Pancreas (tissue), 10 donors: ENCODE measurements around the gene ADAMTS6. TPM values are rescaled to one million over a fixed set of nuclear protein-coding genes. Genes with fewer than 3 reads are reported as not detected.

ENCODE experiments used
- ATAC-seq, 4 donors: fragments of 200-7000 bp; cut with Tn5 transposase; one replicate each; pipeline versions ENCODE4 v1.8.0 to v1.9.1; 2020; ENCODE audit warnings: mild to moderate bottlenecking in 4 of 4, moderate library complexity in 4 of 4
- DNase-seq, 6 donors: peaks; one replicate each; pipeline ENCODE4 v3.0.0-alpha.2; 2020
- FAIRE-seq: peaks from 2 replicates; lab custom pipeline; 2012; peaks lifted over from hg19 to GRCh38; lab: Jason Lieb, UNC
- H3K27ac ChIP-seq, 4 donors: fragments of 200-600 bp; sonication (generic); 1 replicate in 3 of 4; 2 replicates in 1 of 4; pipeline versions ENCODE4 v1.5.0 to v1.8.0; 2020
- H3K27me3 ChIP-seq, 4 donors: fragments of 200-600 bp; one replicate each; pipeline ENCODE4 v1.8.0; 2021
- H3K36me3 ChIP-seq, 3 donors: fragments of 200-600 bp; sonication (generic) in 1 of 3; one replicate each; pipeline versions ENCODE4 v1.5.0 to v1.8.0; 2020 to 2021
- H3K4me1 ChIP-seq, 3 donors: fragments of 200-600 bp; one replicate each; pipeline ENCODE4 v1.8.0; 2021
- H3K4me3 ChIP-seq, 4 donors: fragments of 200-600 bp; sonication (generic) in 2 of 4; one replicate each; pipeline versions ENCODE4 v1.5.0 to v1.8.0; 2020 to 2021
- H3K9me3 ChIP-seq, 4 donors: fragments of 200-600 bp; one replicate each; pipeline ENCODE4 v1.8.0; 2021
- WGBS, 2 donors: extraction: QIAGEN DNeasy Blood & Tissue Kit; methylation state at CpG; one replicate each; pipeline ENCODE4 v1.1.7; 2013; 5-methylcytosine and 5-hydroxymethylcytosine counted together
- intact Hi-C, 3 donors: fragments of 100-400 bp; cut with DNase I; formaldehyde crosslinking; loops; one replicate each; pipeline versions ENCODE4 v1.11.1 to v1.14.2; 2022
- polyA plus RNA-seq, 2 donors: library from polyadenylated mRNA; stranded (reverse); fragments of 200-250 nt; gene quantifications; one replicate each; pipeline ENCODE4 v1.2.3, GENCODE V29; 2013
- total RNA-seq, 6 donors: library from RNA; stranded (reverse); fragmentation: NEBNext Ultra II Directional in 4 of 6; extraction: Animal tissue kit (Norgen Biotek cat#: 25700) in 4 of 6; gene quantifications; one replicate each; pipeline versions ENCODE4 v1.2.1 to v1.2.4, GENCODE V29; 2021 to 2023
- TF ChIP-seq, protein P1 (sequence below), 4 donors: fragments of 200-600 bp; sonication (generic) in 3 of 4; IDR thresholded peaks; one replicate each; pipeline versions ENCODE4 v1.5.0 to v1.8.0; 2021; ENCODE audit warnings: antibody characterized with exemption in 4 of 4
- donor health status: healthy with polysubstance abuse.
- donor health status: DM: no; HTN: no; CAD: no; lungs with moderate emphysema.
- donor health status: DM: no; HTN: no; CAD: no.
- donor health status: control.
- donor health status: control.
- donor health status: Bipolar disorder and iron deficiency.
- donor health status: DM: yes; HTN: yes; CAD: no.
- donor health status: DM: no; HTN: no; CAD: no.
- donor health status: DM: no; HTN: no; CAD: no.
- donor health status: DM: yes; HTN: yes; CAD: no.

The ADAMTS6 gene
- total and polyA plus RNA-seq, 8 donors, result 0.14 to 0.70 (median 0.30) TPM

DNA sequence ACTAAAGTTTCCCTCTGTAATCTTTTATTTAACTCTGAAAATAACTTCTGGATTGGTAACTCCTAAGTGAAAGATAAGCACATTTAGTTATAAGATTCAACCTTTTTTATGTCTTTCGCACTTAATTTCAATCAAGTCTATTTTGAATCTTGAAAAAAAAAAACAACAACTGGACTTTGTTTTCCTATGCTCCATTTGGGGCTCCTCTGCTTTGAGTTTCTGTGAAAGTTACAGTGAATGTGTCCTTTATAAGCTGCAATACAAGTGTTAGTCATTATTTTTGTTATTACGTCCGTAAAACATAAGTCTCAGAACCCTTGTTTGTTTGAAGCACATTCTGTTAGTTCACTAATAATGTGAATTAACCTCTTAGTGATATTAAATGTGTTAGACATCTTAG is 276.8 kb downstream of the ADAMTS6 start:
- TF ChIP-seq, protein P1, sequence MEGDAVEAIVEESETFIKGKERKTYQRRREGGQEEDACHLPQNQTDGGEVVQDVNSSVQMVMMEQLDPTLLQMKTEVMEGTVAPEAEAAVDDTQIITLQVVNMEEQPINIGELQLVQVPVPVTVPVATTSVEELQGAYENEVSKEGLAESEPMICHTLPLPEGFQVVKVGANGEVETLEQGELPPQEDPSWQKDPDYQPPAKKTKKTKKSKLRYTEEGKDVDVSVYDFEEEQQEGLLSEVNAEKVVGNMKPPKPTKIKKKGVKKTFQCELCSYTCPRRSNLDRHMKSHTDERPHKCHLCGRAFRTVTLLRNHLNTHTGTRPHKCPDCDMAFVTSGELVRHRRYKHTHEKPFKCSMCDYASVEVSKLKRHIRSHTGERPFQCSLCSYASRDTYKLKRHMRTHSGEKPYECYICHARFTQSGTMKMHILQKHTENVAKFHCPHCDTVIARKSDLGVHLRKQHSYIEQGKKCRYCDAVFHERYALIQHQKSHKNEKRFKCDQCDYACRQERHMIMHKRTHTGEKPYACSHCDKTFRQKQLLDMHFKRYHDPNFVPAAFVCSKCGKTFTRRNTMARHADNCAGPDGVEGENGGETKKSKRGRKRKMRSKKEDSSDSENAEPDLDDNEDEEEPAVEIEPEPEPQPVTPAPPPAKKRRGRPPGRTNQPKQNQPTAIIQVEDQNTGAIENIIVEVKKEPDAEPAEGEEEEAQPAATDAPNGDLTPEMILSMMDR (IDR thresholded peaks at IDR 0.05), result no peak
- Histone ChIP-seq H3K27ac (no peak overlapping the region), H3K27me3 (no peaks in the 10 kb centered on the region), H3K9me3 (no peaks in the 10 kb centered on the region), H3K36me3 (no peaks in the 10 kb centered on the region), H3K4me1 (no peaks in the 10 kb centered on the region), H3K4me3 (no peak overlapping the region)
- FAIRE-seq (no peak), DNase-seq (no peak), ATAC-seq (no peak)
- intact Hi-C loops, result no loop called here
- 63 to 81% methylated on average over 3 of the region's 3 CpGs for WGBS, 2 donors

DNA sequence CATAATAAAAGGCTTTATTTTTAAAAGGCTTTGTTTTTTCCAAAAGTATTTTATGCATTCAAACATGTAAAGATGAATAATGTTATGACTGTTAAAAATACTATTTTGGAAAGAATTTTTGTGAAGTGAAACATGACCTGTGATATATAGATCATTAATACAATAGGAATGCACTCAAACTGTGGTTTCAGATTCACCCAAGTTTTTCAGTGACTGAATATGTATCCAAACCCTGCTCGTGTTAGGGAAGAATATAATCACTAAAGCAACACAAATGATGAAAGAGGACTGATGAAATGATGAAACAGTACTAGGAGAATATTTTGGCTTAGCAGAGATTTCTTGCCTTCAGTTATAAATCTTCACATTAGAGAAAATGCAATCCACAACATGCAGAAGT is 278.0 kb downstream of the ADAMTS6 start:
- 22 to 43% methylated on average over 1 of the region's 1 CpG for WGBS, 2 donors
- DNase-seq, result no peak
- H3K4me3 ChIP-seq, result no peak overlapping the region
- no peaks in the 10 kb centered on the region for H3K4me1 ChIP-seq
- H3K36me3 ChIP-seq, result no peaks in the 10 kb centered on the region
- no peak for FAIRE-seq
- intact Hi-C loops, result no loop called here
- TF ChIP-seq, protein P1 (IDR thresholded peaks at IDR 0.05), result no peak
- H3K9me3 ChIP-seq, result no peaks in the 10 kb centered on the region
- ATAC-seq, result no peak
- H3K27me3 ChIP-seq, result no peaks in the 10 kb centered on the region
- no peak overlapping the region for H3K27ac ChIP-seq

DNA sequence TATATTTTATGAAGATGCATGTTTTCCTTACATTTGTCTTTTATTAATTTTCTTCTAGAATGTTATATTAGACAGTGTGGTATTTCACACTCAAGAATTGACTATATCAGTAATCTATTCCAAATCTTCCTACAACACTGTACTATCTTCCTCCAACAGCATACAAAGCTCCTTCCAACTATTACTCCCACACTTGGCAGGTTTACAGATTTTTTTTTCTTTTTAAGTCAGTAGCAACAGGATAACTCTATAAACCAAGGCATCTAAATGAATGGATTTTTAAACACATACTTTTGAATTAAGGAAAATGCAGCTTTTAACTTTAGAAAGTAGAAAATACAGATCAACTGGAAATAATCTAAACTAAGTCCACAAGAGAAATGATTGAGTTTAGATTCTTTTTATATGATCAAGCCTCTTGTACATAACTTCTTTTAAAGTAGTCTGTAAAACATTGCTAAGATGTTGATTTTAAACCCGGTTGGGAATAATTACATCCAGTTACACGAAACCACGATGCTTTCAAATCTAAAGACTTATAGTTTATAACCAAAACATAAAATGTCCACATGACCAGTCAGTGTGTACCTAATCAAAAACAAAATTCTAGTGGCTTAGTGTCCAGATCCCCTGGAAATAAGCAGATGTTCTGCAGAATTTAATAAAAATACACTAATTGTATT is 281.6 kb downstream of the ADAMTS6 start:
- TF ChIP-seq, protein P1 (IDR thresholded peaks at IDR 0.05), result no peak
- intact Hi-C loops, result no loop called here
- no peak for ATAC-seq
- Histone ChIP-seq H3K36me3 (no peaks in the 10 kb centered on the region), H3K9me3 (no peaks in the 10 kb centered on the region), H3K27me3 (no peaks in the 10 kb centered on the region), H3K27ac (no peak overlapping the region), H3K4me3 (no peak overlapping the region), H3K4me1 (no peaks in the 10 kb centered on the region)
- DNase-seq, result no peak
- 35 to 62% methylated on average over 3 of the region's 3 CpGs for WGBS, 2 donors
- FAIRE-seq, result no peak

DNA sequence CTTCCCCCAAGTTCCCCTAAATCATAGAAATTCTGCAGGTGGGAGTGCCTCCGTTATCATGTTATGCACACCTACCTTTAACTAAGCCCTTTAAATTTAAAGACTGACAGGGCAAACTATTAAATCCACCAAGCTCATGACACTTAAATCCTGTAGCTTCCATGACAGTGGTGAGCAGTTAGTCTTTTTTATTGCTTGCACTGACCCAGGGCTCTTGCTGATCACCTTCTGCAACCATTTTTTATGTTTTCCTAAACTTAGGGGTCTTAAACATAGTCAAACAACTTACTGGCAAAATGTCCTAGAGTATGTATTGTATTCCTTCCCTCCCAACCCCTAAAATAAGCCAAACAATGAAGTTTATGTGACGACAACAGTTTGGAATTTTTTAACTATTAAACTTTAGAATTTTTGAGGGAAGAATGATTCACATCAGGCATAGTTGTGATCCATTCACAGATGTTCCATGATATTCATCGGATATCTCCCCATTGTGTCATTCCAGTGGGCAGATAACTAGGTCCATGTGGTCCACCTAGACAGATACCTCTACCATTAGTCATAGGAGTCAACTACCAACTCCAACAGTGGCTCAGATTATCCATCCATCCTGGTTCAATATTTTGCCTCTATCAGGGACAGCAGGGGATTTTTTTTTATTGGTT is 283.1 kb downstream of the ADAMTS6 start:
- H3K4me3 ChIP-seq, result no peak overlapping the region
- H3K9me3 ChIP-seq, result no peaks in the 10 kb centered on the region
- ATAC-seq (no peak), FAIRE-seq (no peak), DNase-seq (no peak)
- no peak overlapping the region for H3K27ac ChIP-seq
- no peaks in the 10 kb centered on the region for H3K27me3 ChIP-seq
- H3K4me1 ChIP-seq, result no peaks in the 10 kb centered on the region
- no peaks in the 10 kb centered on the region for H3K36me3 ChIP-seq
- TF ChIP-seq, protein P1 (IDR thresholded peaks at IDR 0.05), result no peak
- 69 to 78% methylated on average over 3 of the region's 3 CpGs for WGBS, 2 donors
- intact Hi-C loops, result no loop called here
